IMR-90 (cell line): Measurements from ENCODE around the gene MALSU1.

Source experiments
- MAZ ChIP-seq: IDR thresholded peaks from 2 replicates; pipeline ENCODE4 v1.6.1; 2012; ENCODE audit warnings: low read depth, mild to moderate bottlenecking, low read length, improper control_type of control experiment, moderate library complexity, borderline replicate concordance
- RCOR1 ChIP-seq: IDR thresholded peaks from 2 replicates; pipeline ENCODE4 v1.6.1; 2012; ENCODE audit warnings: mild to moderate bottlenecking, low read length, improper control_type of control experiment; ENCODE audit not compliant: insufficient replicate concordance
- TF ChIP-seq, protein P1 (sequence below): conservative IDR thresholded peaks from 2 replicates; pipeline ENCODE4 v1.5.1; 2012; ENCODE audit warnings: mild to moderate bottlenecking, low read depth, low read length, improper control_type of control experiment

DNA sequence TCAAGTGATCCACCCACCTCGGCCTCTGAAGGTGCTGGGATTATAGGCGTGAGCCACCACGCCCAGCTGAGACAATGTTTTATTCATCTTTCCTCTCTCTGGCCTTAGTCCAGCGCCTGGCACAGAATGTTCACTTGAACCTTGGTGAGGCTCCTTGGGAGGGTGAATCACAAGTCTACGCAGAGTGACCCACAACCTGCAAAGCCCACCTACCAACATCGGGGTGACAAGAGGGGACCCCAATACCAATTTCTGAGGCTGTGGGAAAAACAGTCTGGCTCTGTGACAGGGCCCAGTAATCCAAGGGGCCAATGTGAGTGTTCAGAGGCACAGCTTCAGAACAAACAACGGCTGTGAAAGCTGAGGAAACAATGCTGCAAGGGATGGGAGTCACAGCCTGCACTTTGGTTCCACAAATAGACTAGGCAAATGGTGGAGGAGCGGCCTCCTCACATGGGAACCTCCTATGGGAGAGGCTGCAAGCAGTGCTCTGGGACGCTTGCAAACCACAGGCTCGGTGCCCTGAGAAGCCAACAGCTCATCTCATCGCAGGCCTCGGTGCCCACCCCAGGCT is 5.6 kb upstream of the MALSU1 start:
- TF ChIP-seq MAZ (no peak), RCOR1 (no peak)
- TF ChIP-seq, protein P1, sequence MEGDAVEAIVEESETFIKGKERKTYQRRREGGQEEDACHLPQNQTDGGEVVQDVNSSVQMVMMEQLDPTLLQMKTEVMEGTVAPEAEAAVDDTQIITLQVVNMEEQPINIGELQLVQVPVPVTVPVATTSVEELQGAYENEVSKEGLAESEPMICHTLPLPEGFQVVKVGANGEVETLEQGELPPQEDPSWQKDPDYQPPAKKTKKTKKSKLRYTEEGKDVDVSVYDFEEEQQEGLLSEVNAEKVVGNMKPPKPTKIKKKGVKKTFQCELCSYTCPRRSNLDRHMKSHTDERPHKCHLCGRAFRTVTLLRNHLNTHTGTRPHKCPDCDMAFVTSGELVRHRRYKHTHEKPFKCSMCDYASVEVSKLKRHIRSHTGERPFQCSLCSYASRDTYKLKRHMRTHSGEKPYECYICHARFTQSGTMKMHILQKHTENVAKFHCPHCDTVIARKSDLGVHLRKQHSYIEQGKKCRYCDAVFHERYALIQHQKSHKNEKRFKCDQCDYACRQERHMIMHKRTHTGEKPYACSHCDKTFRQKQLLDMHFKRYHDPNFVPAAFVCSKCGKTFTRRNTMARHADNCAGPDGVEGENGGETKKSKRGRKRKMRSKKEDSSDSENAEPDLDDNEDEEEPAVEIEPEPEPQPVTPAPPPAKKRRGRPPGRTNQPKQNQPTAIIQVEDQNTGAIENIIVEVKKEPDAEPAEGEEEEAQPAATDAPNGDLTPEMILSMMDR, result no peak
